HepG2 (cell line): ENCODE results near the gene FBXL12. TPM values are rescaled to one million over a fixed set of nuclear protein-coding genes. Genes with fewer than 3 reads are reported as not detected.

ENCODE experiments used
- ATF7-NPFF ChIP-seq: sonication (generic); formaldehyde crosslinking; IDR thresholded peaks from 2 replicates; pipeline ENCODE4 v1.8.1; 2023; ENCODE audit warnings: mild to moderate bottlenecking, low read depth, missing genetic modification reagents, moderate library complexity
- ESRRA ChIP-seq: sonication (generic); formaldehyde crosslinking; IDR thresholded peaks from 2 replicates; pipeline ENCODE4 v1.5.1; 2020; ENCODE audit warnings: mild to moderate bottlenecking, low read depth, missing genetic modification reagents
- HMGXB3 ChIP-seq: sonication (generic); formaldehyde crosslinking; IDR thresholded peaks from 2 replicates; pipeline ENCODE4 v1.4.0; 2020; ENCODE audit warnings: missing genetic modification reagents, borderline replicate concordance
- MEF2D ChIP-seq: sonication (generic); formaldehyde crosslinking; IDR thresholded peaks from 2 replicates; pipeline ENCODE4 v1.5.1; 2020; ENCODE audit warnings: mild to moderate bottlenecking, missing genetic modification reagents
- NFKB2 ChIP-seq: sonication (generic); formaldehyde crosslinking; IDR thresholded peaks from 2 replicates; pipeline ENCODE4 v1.4.0; 2020; ENCODE audit warnings: missing genetic modification reagents, borderline replicate concordance
- PHF21A ChIP-seq: sonication (generic); formaldehyde crosslinking; IDR thresholded peaks from 2 replicates; pipeline ENCODE4 v1.5.0; 2020; ENCODE audit warnings: mild to moderate bottlenecking, missing genetic modification reagents
- SIX4 ChIP-seq: sonication (generic); formaldehyde crosslinking; IDR thresholded peaks from 2 replicates; pipeline ENCODE4 v1.4.0; 2020; ENCODE audit warnings: missing genetic modification reagents
- STAT6 ChIP-seq: sonication (generic); formaldehyde crosslinking; IDR thresholded peaks from 2 replicates; pipeline ENCODE4 v1.4.0; 2020; ENCODE audit warnings: missing genetic modification reagents, mild to moderate bottlenecking, borderline replicate concordance
- TIGD3 ChIP-seq: sonication (generic); formaldehyde crosslinking; IDR thresholded peaks from 2 replicates; pipeline ENCODE4 v1.5.1; 2020; ENCODE audit warnings: mild to moderate bottlenecking, missing genetic modification reagents, borderline replicate concordance
- ZBTB4 ChIP-seq: sonication (generic); formaldehyde crosslinking; IDR thresholded peaks from 2 replicates; pipeline ENCODE4 v1.4.0; 2020; ENCODE audit warnings: missing genetic modification reagents, mild to moderate bottlenecking, borderline replicate concordance
- ZKSCAN1 ChIP-seq: fragments of 150-350 bp; IDR thresholded peaks from 2 replicates; pipeline ENCODE4 v1.6.1; 2014; ENCODE audit warnings: low read length
- ZNF367 ChIP-seq: sonication (generic); formaldehyde crosslinking; IDR thresholded peaks from 2 replicates; pipeline ENCODE4 v1.4.0; 2020; ENCODE audit warnings: missing genetic modification reagents, borderline replicate concordance
- ZNF549 ChIP-seq: sonication (generic); formaldehyde crosslinking; IDR thresholded peaks from 2 replicates; pipeline ENCODE4 v1.5.0; 2020; ENCODE audit warnings: missing genetic modification reagents
- ZNF772 ChIP-seq: sonication (generic); formaldehyde crosslinking; IDR thresholded peaks from 2 replicates; pipeline ENCODE4 v1.5.0; 2020; ENCODE audit warnings: mild to moderate bottlenecking, missing genetic modification reagents
- ZNF788 ChIP-seq: sonication (generic); formaldehyde crosslinking; IDR thresholded peaks from 2 replicates; pipeline ENCODE4 v1.5.0; 2020; ENCODE audit warnings: mild to moderate bottlenecking, missing genetic modification reagents, borderline replicate concordance
- ZNF839 ChIP-seq: sonication (generic); formaldehyde crosslinking; IDR thresholded peaks from 2 replicates; pipeline ENCODE4 v1.4.0; 2020; ENCODE audit warnings: missing genetic modification reagents, mild to moderate bottlenecking, borderline replicate concordance
- polyA plus RNA-seq, 8 experiments: library from polyadenylated mRNA; depleted of rRNA in 3 of 8; stranded (reverse) in 7 of 8; unstranded in 1 of 8; fragments of >200 nt; fragmentation: Illumina TruSeq in 4 of 8; extraction: Trizol in 4 of 8; gene quantifications; 2 replicates each; pipeline versions ENCODE4 v1.2.1 to v1.2.3, GENCODE V29; 2011 to 2016; ENCODE audit warnings: low read depth in 4 of 8, missing spikeins in 1 of 8, mixed read lengths in 1 of 8; ENCODE audit not compliant: insufficient read depth in 1 of 8
- total RNA-seq, 5 experiments: library from RNA; depleted of rRNA; stranded (reverse); fragments of >200 nt; fragmentation: Illumina TruSeq; extraction: Trizol; gene quantifications; 2 replicates each; pipeline ENCODE4 v1.2.3, GENCODE V29; 2016; ENCODE audit warnings: low read depth in 1 of 5

FBXL12 gene
- total and polyA plus RNA-seq, 2 of the 13 experiments (the other 11 are each of a cell fraction or from before 2014, with no cell fraction given) = 20.4 to 23.1 TPM

DNA sequence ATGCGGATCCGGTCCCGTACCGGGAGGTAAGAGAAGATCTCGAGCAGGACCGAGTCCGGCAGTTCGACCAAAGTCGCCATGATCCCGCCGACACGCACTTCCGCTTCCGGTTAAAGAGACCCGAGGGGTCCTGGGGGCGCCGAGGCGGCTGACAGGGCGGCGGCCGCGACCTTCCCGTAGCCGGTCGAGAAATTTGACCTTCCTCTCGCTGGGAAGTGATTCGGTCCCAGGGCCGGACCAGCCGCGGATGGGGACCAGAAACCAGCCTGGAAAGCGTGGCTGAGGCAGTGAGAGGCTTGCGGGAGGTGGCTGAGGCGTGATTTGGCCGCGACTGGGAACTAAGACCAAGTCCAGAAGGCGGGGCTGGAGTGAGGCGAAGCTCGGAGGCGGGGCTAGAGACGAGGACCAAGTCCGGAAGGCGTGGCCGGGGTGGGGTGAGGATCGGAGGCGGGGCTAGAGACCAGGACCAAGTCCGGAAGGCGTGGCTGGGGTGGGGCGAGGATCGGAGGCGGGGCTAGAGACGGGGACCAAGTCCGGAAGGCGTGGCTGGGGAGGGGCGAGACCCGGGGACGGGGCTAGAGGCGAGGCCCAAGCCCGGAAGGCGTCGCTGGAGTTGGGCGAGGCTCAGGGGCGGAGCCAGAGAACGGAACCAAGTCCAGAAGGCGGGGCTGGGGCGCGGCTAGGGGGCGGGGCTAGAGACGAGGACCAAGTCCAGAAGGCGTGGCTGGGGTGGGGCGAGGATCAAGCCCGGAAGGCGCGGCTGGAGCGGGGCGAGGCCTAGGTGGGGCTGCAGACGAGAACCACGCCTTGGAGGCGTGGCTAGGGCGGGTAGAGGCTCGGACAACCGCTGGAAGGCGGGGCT is at the start of gene FBXL12 (continued):
- TF ChIP-seq ZNF772 = no peak
- TF ChIP-seq ATF7-NPFF (CRISPR knock-in tag) = no peak; the same call in 1 of the 2 replicates
- TF ChIP-seq ESRRA (CRISPR knock-in tag) = peak; percentile 78; the same call in 1 of the 2 replicates
- TF ChIP-seq ZNF367 (CRISPR knock-in tag) = no peak
- TF ChIP-seq HMGXB3 (CRISPR knock-in tag) = peak; percentile 29; the same call in 1 of the 2 replicates
- peak; percentile 91; the same call in 1 of the 2 replicates for TF ChIP-seq ZNF839 (CRISPR knock-in tag)
- no peak for TF ChIP-seq ZNF549 (CRISPR knock-in tag)
- no peak; the same call in 1 of the 2 replicates for TF ChIP-seq SIX4 (CRISPR knock-in tag)
- peak; percentile 72; the same call in 1 of the 2 replicates for TF ChIP-seq NFKB2 (CRISPR knock-in tag)
- peak; percentile 62; the same call in 1 of the 2 replicates for TF ChIP-seq STAT6 (CRISPR knock-in tag)
- no peak for TF ChIP-seq PHF21A (CRISPR knock-in tag)
- TF ChIP-seq TIGD3 (CRISPR knock-in tag) = no peak
- peak; percentile 67 for TF ChIP-seq MEF2D (CRISPR knock-in tag)
- 0 out of 2 replicates have a peak, but pooled peaks have one; percentile 61 for TF ChIP-seq ZBTB4 (CRISPR knock-in tag)
- TF ChIP-seq ZKSCAN1 = no peak
- TF ChIP-seq ZNF788 = peak; percentile 74; the same call in 1 of the 2 replicates
